ENCODE measurements around the gene ATP8A2.

Gene ATP8A2

GRCh38 chr13:25899464-25899863 lies 527.7 kb downstream of the ATP8A2 start:
- no peak for DNase-seq

- no peak for DNase-seq
Observed at GRCh38 chr13:25899952-25900351, 528.2 kb downstream of the ATP8A2 start.

- no peak for DNase-seq
Observed at GRCh38 chr13:25901460-25902376, 529.9 kb downstream of the ATP8A2 start.

GRCh38 chr13:25902455-25902854 lies 530.7 kb downstream of the ATP8A2 start:
- no peak for DNase-seq

- DNase-seq = no peak
Observed at GRCh38 chr13:25902891-25903341, 531.1 kb downstream of the ATP8A2 start.

DNA sequence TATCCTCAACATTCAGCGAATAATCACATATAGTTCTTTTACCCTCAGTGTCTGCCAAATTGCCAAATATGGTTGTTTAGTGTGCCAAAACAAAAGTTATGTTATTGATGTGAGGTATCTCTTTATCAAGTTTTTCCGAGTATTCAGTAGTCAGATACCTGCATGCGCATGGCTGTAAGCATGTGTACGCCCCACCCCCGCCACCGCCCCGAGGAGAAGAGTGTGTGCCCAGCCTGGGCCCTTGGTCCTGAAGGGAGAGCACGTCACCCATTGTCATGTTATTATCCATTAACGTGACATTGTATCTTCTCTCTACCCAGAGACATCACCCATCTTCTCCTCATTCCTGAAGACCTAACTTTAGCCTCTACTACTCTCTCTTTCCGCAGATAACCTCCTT lies 533.1 kb downstream of the ATP8A2 start:
- DNase-seq = no peak

- no peak for DNase-seq
Observed at GRCh38 chr13:25905611-25906010, 533.8 kb downstream of the ATP8A2 start.

DNA sequence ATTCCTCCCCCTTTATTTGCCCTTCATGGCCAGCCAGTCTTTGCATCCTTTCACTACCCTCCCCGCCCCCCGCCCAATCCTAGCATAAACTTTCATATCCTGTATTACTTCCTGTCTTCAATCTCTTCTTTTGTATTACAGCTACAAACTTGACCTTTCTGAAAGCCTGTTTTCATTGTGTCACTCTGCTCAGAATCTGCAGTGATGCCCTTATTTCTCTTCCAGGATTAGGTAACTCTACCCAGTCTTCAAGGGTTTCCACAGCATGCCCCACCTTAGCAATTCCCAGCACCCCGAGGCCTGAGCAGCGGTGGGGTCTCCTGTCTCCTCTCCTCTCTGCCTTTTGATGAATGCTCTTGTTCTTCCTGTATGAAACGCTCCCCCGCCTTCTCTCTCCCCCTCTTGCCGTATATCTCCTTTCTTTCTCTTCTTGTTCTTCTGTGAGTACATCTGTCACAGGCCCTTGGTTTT lies 534.5 kb downstream of the ATP8A2 start:
- no peak for DNase-seq

DNA sequence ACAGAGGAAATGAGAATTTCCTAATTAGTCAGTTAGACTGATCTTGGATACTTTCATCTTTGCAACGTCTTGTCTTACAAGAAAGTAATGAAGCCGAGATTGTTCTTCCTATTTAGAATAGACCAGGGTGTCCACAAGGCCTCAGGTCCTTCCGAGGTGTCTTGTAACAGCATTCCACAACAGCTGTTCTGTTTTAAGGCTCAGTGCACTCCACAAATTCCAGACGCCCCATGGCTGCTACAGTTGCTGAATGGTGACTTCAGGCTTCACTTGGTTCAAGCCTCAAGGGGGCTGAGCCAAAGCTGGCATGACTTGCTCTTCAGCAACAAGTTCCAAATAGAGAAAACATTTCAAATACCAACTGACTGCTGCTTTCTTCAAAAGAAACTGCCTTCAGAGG lies 536.6 kb downstream of the ATP8A2 start:
- no peak for DNase-seq

GRCh38 chr13:25910243-25910642 lies 538.5 kb downstream of the ATP8A2 start:
- DNase-seq = no peak

DNA sequence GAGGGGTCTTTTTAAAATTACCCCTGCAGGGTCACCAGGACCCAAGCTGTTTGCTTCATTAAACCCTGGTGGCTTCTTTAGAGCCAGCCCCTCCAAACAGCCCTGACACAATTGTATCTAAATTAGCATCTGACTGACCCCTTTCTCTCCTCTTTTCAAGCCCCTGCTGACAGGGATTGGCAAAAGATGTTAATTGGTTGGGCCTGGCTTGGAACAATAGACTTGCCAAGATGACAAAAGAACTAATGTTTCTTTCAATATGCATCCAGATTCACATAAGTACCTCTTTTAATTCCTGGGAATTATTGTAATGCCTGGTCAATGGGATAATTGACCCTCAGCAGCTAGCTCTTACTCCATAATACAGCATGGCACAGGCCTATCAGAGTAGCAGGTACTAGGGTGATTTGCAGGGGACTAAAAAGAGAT lies 539.2 kb downstream of the ATP8A2 start:
- DNase-seq = no peak

DNA sequence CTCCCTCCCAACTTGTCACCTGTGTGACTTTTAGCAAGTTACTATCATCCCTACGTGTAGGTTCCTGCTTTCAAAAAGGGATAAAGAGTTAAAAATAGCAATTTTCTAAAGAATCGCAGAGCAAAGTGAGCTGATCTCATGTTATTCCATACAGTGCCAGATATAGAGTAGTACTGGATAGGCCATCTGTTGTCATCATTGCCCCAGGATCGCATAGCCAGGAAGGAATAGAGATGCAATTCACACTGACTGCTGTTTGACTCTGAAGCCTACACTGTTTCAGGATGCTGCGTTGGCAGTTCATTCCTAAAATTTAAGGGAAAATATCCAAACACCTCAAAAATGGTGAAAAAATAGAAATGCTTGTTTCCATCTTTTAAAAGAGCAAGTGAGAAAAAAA lies 541.2 kb downstream of the ATP8A2 start:
- no peak for DNase-seq

DNA sequence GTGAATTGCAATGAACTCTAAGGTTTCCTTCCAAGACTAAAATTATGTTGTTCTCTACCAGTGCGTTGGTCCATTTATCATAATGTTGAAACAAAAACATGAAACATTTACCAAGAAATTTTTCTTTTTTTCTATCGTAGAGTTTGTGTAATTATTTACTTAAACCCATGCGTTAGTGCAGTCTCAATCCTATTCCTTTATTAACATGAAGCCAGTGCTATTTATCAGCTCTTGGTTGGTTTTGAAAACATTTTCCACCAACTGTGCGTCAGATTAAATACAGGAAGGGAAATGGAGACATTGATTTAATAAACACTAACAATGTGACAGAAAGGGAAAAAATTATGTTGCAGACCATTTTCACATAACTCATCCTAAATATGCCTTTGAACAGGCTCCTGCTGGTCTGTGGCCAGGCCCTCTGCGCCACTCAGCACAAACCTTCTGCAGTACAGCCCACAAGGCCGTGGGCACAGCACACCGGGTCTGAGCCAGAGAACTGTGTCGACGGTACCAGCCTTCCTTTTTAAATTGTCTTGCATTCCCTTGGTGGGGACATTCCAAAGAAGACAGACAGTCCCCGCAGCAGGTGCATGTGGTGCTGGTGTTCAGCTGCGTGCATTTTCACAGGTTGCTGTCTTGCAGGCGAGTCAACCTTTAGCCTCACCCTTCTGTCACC lies 544.2 kb downstream of the ATP8A2 start:
- DNase-seq = no peak

- DNase-seq = no peak
Observed at GRCh38 chr13:25920277-25920676, 548.5 kb downstream of the ATP8A2 start.

DNA sequence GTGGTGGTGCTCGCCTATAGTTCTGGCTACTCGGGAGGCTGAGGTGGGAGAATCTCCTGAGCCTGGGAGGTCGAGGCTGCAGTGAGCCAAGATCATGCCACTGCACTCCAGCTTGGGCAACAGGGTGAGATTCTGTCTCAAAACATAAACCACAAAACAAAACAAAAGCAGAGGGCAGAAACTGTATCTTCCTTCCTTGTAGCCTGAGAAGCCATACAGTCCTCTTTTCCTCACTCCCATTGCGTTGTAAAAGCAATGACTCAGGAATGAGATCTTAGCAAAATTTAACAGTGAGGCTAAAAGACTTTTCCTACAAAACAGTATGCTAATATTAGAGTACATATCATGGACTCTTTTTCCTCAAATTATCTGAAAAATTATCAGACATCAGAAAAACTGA lies 549.2 kb downstream of the ATP8A2 start:
- DNase-seq = no peak

GRCh38 chr13:25922376-25922775 lies 550.6 kb downstream of the ATP8A2 start:
- DNase-seq = no peak

DNA sequence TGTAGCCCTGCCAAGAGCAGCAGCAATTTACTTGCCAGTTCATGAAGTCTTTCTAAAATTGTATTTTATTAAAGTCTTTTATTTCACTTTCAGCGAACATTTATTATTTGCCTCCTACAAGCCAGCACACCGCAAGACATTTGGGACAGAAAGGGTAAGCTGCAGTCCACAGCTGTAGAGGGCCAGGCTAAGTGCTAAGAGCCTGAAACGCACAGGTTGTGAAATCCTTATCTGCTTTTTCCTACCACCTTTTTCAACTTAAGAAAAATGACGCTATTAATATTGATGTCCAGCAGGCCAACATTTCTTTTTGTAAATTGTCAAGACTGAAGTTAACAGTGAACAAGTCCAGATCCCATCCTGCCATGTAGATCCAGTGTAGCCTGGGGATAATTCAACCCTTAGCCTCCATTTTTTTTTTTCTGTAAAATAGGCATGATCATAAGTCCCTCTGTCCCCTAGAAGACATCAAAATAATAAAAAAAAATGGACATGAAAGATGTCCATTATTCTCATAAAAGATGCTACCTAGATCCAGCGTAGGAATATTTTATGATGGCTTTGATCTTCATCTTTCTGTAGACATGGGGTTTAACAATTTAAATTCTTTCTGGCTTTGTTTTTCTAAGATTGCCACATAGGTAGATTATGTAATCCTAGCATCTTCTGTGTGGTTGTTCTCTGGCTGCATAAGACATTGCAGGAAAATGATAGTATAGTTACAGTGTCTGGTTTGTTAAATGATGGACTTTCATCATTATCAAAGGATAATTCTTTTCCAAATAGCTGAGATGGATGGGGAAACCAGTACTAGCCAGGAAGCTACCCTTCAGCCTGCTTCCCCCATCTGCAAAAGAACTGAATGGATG lies 551.7 kb downstream of the ATP8A2 start:
- no peak for DNase-seq

DNA sequence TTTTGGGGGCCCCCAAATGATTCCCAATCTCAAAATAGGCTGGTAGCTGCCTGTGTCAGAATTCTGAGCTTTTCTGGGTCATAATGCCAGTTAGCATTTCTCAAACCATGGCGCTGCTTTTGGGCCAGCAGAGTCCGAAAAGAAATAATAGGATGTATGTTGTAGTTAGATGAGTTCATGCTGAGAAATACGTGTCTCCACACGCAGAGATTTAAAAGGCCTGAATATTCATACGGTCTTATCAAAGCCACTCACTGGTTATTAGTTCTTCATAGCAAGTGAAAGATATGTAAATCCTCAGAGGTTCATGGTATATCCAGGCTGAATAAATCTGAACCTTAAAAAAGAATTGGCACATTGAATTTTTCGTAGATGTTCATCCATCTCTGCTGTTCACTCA lies 555.6 kb downstream of the ATP8A2 start:
- no peak for DNase-seq

DNA sequence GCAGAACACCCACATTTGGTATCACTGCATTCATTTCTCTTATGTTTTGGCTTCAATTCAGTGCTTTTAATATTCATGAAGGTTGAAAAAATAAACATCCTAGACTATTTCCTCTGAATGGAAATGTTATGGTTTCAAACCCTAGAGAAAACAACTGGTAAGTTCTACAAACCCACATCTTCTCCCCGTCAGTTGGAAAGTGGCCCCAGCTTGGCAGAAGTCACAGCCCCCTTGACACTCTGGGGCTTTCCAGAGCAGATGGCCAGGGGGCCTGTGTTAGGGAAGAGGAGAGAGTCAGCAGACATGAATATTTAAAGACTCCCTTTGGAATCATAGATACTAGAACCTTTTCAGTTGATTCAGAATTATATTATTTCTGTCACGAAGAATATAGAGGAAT lies 556.2 kb downstream of the ATP8A2 start:
- peak in 1 of 2 experiments; percentile 19 for DNase-seq

- DNase-seq = peak; percentile 62 to 74
Observed at GRCh38 chr13:25928941-25929505, 557.2 kb downstream of the ATP8A2 start.

- DNase-seq = no peak
Observed at GRCh38 chr13:25929816-25930215, 558.0 kb downstream of the ATP8A2 start.

DNA sequence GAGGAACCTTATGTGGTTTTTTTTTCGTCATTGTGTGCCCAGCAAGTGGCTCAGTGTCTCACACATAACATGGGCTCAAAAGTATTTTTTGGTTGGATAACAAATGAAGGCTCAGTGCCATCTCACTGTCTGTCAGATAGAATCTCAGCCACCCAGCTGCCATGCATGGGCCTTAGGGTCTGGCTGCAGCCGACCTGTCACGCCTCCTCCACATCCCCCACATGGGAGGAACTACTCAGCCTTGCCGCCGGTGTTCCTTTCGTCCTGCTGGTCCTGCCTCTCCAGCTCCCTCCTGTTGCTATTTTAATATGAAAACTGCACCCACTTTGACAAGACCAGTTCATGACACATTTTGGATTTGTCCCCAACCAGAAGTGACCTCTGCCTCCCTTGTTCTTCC lies 558.9 kb downstream of the ATP8A2 start:
- DNase-seq = no peak

DNA sequence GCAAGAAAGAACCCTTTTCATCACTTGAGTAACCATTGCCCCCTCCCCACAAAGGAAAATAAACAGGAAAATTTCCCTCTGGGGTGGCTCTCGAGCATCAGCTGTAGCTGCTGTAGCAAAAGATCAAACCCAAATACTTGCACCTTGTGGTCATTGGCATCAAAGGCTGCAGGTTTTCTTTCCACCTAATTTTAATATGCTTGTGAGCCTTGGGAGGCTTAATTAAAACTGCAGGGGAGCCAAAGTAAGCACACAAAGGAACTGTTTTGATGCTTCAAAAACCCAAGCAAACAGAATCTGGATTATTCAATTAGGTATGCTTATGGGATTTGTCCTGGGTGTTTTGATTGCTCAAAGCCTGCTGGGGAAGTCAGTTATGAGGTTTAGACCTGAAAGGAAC lies 560.6 kb downstream of the ATP8A2 start:
- DNase-seq = no peak
